Transverse colon (tissue), 4 donors: Measurements from ENCODE around the gene SF3B4. TPM values are rescaled to one million over a fixed set of nuclear protein-coding genes. Genes with fewer than 3 reads are reported as not detected.
"Not testable (repeated sequence)": the region's sequence is repeated elsewhere in the genome, so short reads cannot be mapped to it uniquely, and the experiment has no call there.

Experiments used
- DNase-seq: peaks from one replicate; pipeline ENCODE4 v3.0.0-alpha.2; 2019
- H3K27ac ChIP-seq, 4 donors: fragments of 200-600 bp; sonication (generic); 2 replicates each; pipeline ENCODE4 v1.5.1; 2016 to 2018; ENCODE audit warnings: inconsistent platforms in 4 of 4
- H3K27me3 ChIP-seq: fragments of 200-600 bp; sonication (generic); 2 replicates; pipeline ENCODE4 v1.5.1; 2017; ENCODE audit warnings: inconsistent platforms
- H3K36me3 ChIP-seq, 4 donors: fragments of 200-600 bp; sonication (generic); 2 replicates each; pipeline ENCODE4 v1.5.1; 2017 to 2019; ENCODE audit warnings: inconsistent platforms in 4 of 4
- H3K4me1 ChIP-seq, 4 donors: fragments of 200-600 bp; sonication (generic); 2 replicates each; pipeline ENCODE4 v1.5.1; 2017 to 2020; ENCODE audit warnings: inconsistent platforms in 4 of 4
- H3K4me3 ChIP-seq, 4 donors: fragments of 200-600 bp; sonication (generic); 1 replicate in 1 of 4; 2 replicates in 3 of 4; pipeline versions ENCODE4 v1.5.1 to v1.6.1; 2017 to 2019; ENCODE audit warnings: inconsistent platforms in 4 of 4
- H3K9me3 ChIP-seq, 2 donors: fragments of 200-600 bp; sonication (generic); 2 replicates each; pipeline ENCODE4 v1.5.1; 2017 to 2019; ENCODE audit warnings: inconsistent platforms in 2 of 2
- CTCF ChIP-seq, 5 experiments: fragments of 200-600 bp in 3 of 5; fragments of 450-650 bp in 2 of 5; sonication (generic) in 3 of 5; IDR thresholded peaks; 1 replicate in 2 of 5; 2 replicates in 3 of 5; pipeline ENCODE4 v1.5.1; 2016 to 2017; ENCODE audit warnings: antibody characterized with exemption in 5 of 5, inconsistent platforms in 3 of 5, mild to moderate bottlenecking in 2 of 5, moderate library complexity in 1 of 5
- EP300 ChIP-seq: sonication (generic); formaldehyde crosslinking; IDR thresholded peaks from one replicate; pipeline ENCODE4 v1.6.1; 2017; ENCODE audit warnings: antibody characterized with exemption, low read depth
- POLR2A ChIP-seq: fragments of 450-650 bp; IDR thresholded peaks from one replicate; pipeline ENCODE4 v1.6.1; 2016; ENCODE audit warnings: antibody characterized with exemption, mild to moderate bottlenecking, moderate library complexity
- POLR2AphosphoS5 ChIP-seq, 3 donors: sonication (generic); formaldehyde crosslinking; IDR thresholded peaks; one replicate each; pipeline ENCODE4 v1.6.1; 2016; ENCODE audit warnings: antibody characterized with exemption in 3 of 3
- WGBS, 2 donors: methylation state at CpG; one replicate each; pipeline ENCODE4 v1.1.5; 2018; ENCODE audit warnings: low coverage in 1 of 2; 5-methylcytosine and 5-hydroxymethylcytosine counted together
- in situ Hi-C, 4 donors: fragments of 200-750 bp; cut with MboI; loops; one replicate each; pipeline versions ENCODE4 v1.15.0 to v1.15.1; 2017; ENCODE audit warnings: low sequenced_read_pairs in 3 of 4, low pct_ligation_motif_present in 1 of 4, low pct_unique_long_range_greater_than_20kb in 1 of 4
- intact Hi-C: fragments of 100-400 bp; cut with DNase I; formaldehyde crosslinking; loops from one replicate; pipeline ENCODE4 v1.15.1; 2023; ENCODE audit warnings: low total_unique reads
- total RNA-seq, 4 donors: library from RNA; depleted of rRNA; stranded (reverse); fragments of >200 nt; gene quantifications; one replicate each; pipeline ENCODE4 v1.1.0, GENCODE V29; 2016

SF3B4 gene
- total RNA-seq, 4 donors from 2014 or later = 32.4 to 78.6 (median 46.2) TPM

- H3K9me3 ChIP-seq = no peaks in the 10 kb centered on the region
- H3K4me3 ChIP-seq = peak overlapping the region; percentile 41 to 76 (median 61)
- in situ Hi-C loops = no loop called here
- DNase-seq = peak; percentile 81
- intact Hi-C loops = no loop called here
- H3K27ac ChIP-seq = peak overlapping the region; percentile 97 to 100 (median 98)
- TF ChIP-seq CTCF (IDR thresholded peaks at IDR 0.05) (peak in 2 of 5 experiments; percentile 38 to 42), POLR2AphosphoS5 (IDR thresholded peaks at IDR 0.05) (peak; percentile 84 to 99 (median 99)), POLR2A (peak; percentile 98), EP300 (no peak)
- H3K36me3 ChIP-seq = no peaks in the 10 kb centered on the region
- no peaks in the 10 kb centered on the region for H3K27me3 ChIP-seq
- H3K4me1 ChIP-seq = peaks cover 0 to 25% (median 13%) of the 10 kb centered on the region in 4 donors
- WGBS, 2 donors = 0 to 4% methylated on average over 9 to 37 of the region's 46 CpGs
These were observed 40.0 kb downstream of the SF3B4 start for GRCh38 chr1:149887456-149888246.

- DNase-seq, in situ Hi-C loops, H3K36me3 ChIP-seq, intact Hi-C loops, H3K9me3 ChIP-seq, H3K27me3 ChIP-seq: not testable (repeated sequence)
- H3K4me3 ChIP-seq = peak overlapping the region; percentile 41 to 76 (median 61)
- WGBS, 2 donors = 2% methylated on average over 11 of the region's 13 CpGs; no CpG with 5 or more reads in 1 of the 2 donors
- peaks cover 0 to 25% (median 13%) of the 10 kb centered on the region in 4 donors for H3K4me1 ChIP-seq
- H3K27ac ChIP-seq = peak overlapping the region; percentile 97 to 100 (median 98)
These were observed 40.5 kb downstream of the SF3B4 start for GRCh38 chr1:149887196-149887455.

- Histone ChIP-seq H3K36me3 (no peaks in the 10 kb centered on the region), H3K27me3 (no peaks in the 10 kb centered on the region), H3K4me1 (peaks cover 0 to 25% (median 13%) of the 10 kb centered on the region in 4 donors), H3K9me3 (no peaks in the 10 kb centered on the region), H3K27ac (peak overlapping the region; percentile 97 to 100 (median 98)), H3K4me3 (peak overlapping the region; percentile 61 to 81 (median 66))
- intact Hi-C loops = no loop called here
- in situ Hi-C loops = no loop called here
- WGBS, 2 donors = 0% methylated on average over 13 to 50 of the region's 62 CpGs
- peak; percentile 88 for DNase-seq
- peak; percentile 100 for TF ChIP-seq POLR2A
- peak in 2 of 5 experiments; percentile 17 to 25 for TF ChIP-seq CTCF (IDR thresholded peaks at IDR 0.05)
- TF ChIP-seq EP300 = peak; percentile 52
- TF ChIP-seq POLR2AphosphoS5 (IDR thresholded peaks at IDR 0.05) = peak; percentile 100
These were observed 41.0 kb downstream of the SF3B4 start for GRCh38 chr1:149886396-149887195.

- H3K4me3 ChIP-seq = peak overlapping the region; percentile 61 to 81 (median 66)
- 0% methylated on average over 1 to 19 of the region's 19 CpGs for WGBS, 2 donors
- H3K9me3 ChIP-seq, intact Hi-C loops, H3K36me3 ChIP-seq, DNase-seq, H3K27me3 ChIP-seq, in situ Hi-C loops: not testable (repeated sequence)
- peaks cover 0 to 25% (median 13%) of the 10 kb centered on the region in 4 donors for H3K4me1 ChIP-seq
- peak overlapping the region; percentile 97 to 100 (median 98) for H3K27ac ChIP-seq
These were observed 41.5 kb downstream of the SF3B4 start for GRCh38 chr1:149886121-149886395.
